NCI-H748 treated with DMSO at 0.1 percent for 48 hours (cell line): ENCODE data around the gene USH2A.

Experiments
- DNase-seq: peaks from one replicate; lab custom pipeline; 2025; lab: John Stamatoyannopoulos, UW

Gene USH2A

GRCh38 chr1:215780139-215780538, 643.1 kb downstream of the USH2A start:
- peak; percentile 20 for DNase-seq

- DNase-seq: no peak
Measured at GRCh38 chr1:215779729-215780128, 643.5 kb downstream of the USH2A start.

GRCh38 chr1:215777370-215777925, 645.8 kb downstream of the USH2A start:
- no peak for DNase-seq

GRCh38 chr1:215776336-215776735, 646.9 kb downstream of the USH2A start:
- no peak for DNase-seq

GRCh38 chr1:215772151-215772550, 651.1 kb downstream of the USH2A start:
- no peak for DNase-seq

GRCh38 chr1:215768303-215768702, 654.9 kb downstream of the USH2A start:
- DNase-seq: no peak

- DNase-seq: no peak
Measured at GRCh38 chr1:215767761-215768160, 655.5 kb downstream of the USH2A start.

GRCh38 chr1:215766521-215766920, 656.7 kb downstream of the USH2A start:
- DNase-seq: no peak

- no peak for DNase-seq
Measured at GRCh38 chr1:215765833-215766232, 657.4 kb downstream of the USH2A start.

- no peak for DNase-seq
Measured at GRCh38 chr1:215761446-215761845, 661.8 kb downstream of the USH2A start.

- no peak for DNase-seq
Measured at GRCh38 chr1:215754112-215754511, 669.1 kb downstream of the USH2A start.

- no peak for DNase-seq
Measured at GRCh38 chr1:215749414-215749813, 673.8 kb downstream of the USH2A start.

- DNase-seq: no peak
Measured at GRCh38 chr1:215748431-215748830, 674.8 kb downstream of the USH2A start.

- no peak for DNase-seq
Measured at GRCh38 chr1:215744419-215744818, 678.8 kb downstream of the USH2A start.

GRCh38 chr1:215739025-215739424, 684.2 kb downstream of the USH2A start:
- DNase-seq: no peak

GRCh38 chr1:215731699-215732098, 691.5 kb downstream of the USH2A start:
- no peak for DNase-seq

GRCh38 chr1:215730600-215730999, 692.6 kb downstream of the USH2A start:
- no peak for DNase-seq

GRCh38 chr1:215728169-215728568, 695.1 kb downstream of the USH2A start:
- no peak for DNase-seq

GRCh38 chr1:215720126-215720525, 703.1 kb downstream of the USH2A start:
- no peak for DNase-seq

- DNase-seq: no peak
Measured at GRCh38 chr1:215719552-215719951, 703.7 kb downstream of the USH2A start.

- DNase-seq: no peak
Measured at GRCh38 chr1:215718575-215719287, 704.5 kb downstream of the USH2A start.

- DNase-seq: no peak
Measured at GRCh38 chr1:215717677-215718426, 705.4 kb downstream of the USH2A start.

- no peak for DNase-seq
Measured at GRCh38 chr1:215710899-215711225, 712.4 kb downstream of the USH2A start.
